GM15510 (cell line): ENCODE results near the gene NF1.

ENCODE experiments used
- POLR2A ChIP-seq: IDR thresholded peaks from 3 replicates; pipeline ENCODE4 v1.6.1; 2011; ENCODE audit warnings: borderline replicate concordance; ENCODE audit not compliant: insufficient read length; ENCODE audit errors: extremely low read depth

NF1 gene

DNA sequence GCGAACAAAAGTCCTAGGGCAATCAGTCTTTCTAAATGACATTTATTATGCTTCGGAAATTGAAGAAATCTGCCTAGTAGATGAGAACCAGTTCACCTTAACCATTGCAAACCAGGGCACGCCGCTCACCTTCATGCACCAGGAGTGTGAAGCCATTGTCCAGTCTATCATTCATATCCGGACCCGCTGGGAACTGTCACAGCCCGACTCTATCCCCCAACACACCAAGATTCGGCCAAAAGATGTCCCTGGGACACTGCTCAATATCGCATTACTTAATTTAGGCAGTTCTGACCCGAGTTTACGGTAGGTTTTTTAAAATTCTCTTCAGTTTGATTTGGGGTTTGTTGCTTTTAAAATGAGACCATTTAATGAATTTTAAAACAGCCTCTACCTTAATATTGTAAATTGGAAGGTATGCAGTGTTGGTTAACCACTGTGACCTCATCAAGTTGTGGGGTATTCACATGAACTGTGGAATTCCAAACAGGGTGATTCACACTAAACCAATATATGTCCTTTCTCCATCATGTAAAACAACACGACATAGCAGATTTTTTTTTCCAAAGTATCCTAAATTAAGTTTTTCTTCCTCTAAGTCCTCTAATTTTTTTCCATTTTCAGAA, 232.9 kb downstream of the NF1 start:
- no peak for TF ChIP-seq POLR2A

DNA sequence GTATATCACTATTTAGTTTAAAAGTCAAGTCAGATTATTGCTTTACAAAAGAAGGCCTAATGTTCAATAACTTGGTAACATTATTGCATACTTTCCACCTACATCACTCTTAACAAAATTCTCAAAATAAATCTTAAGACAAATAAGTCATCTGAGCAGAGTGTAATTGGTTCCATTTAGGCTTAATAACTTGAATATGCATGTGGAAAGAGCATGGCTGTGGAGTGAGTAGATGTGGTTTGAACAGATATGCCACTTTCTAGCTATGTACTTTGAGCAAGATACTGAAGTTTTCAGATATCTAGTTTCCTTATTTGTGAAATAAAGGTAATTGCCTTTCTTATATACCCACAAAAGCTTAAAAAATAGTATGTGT, 233.4 kb downstream of the NF1 start:
- no peak for TF ChIP-seq POLR2A

DNA sequence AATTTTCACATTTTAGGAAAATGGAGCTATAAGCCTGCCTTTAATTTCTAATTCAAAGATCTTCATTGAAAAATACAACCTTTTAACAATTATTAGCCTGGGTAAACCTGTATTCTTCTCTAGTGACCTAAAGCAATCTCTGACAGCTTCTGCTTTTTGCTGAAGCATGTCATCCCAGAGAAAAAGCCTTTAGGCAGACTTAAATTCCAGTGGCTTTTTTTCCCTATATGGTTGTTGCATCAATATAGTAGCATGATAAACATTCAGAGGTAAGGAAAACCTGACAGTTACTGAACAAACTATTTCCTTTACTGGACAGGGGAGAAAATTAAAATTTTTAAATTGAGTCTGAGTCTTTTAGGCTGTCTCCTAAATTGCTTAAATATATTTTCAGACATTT, 234.4 kb downstream of the NF1 start:
- TF ChIP-seq POLR2A, result no peak

DNA sequence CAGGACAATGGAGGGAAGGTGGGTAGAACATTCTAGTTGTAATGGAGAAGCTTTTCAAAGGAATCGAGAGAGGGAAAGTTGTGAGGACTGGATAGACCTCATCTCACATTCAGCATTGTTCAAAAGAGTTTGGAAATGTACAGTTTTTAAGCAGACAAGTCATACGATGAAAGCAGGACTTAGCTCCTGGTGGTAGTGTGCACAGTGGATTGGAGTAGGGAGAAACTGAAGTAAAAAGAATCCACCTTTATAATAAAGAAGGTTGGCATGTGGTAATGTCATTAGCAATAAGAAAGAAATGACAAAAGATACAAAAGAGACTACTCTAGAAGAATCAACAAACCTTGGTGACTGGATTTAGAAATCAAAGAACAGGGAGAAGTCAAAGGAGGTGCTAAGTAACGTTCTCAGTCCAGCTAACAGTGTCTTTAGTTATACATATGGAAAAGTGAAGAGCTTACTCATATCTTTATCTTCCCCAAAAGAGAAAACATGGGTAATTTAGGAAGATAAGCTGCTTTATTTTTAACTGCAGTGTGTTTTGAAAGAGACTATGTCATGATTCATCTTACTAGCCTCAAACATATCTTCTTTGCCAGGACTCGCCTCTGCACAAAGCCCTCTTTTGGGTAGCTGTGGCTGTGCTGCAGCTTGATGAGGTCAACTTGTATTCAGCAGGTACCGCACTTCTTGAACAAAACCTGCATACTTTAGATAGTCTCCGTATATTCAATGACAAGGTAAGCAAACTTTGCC, 245.3 kb downstream of the NF1 start:
- no peak for TF ChIP-seq POLR2A

DNA sequence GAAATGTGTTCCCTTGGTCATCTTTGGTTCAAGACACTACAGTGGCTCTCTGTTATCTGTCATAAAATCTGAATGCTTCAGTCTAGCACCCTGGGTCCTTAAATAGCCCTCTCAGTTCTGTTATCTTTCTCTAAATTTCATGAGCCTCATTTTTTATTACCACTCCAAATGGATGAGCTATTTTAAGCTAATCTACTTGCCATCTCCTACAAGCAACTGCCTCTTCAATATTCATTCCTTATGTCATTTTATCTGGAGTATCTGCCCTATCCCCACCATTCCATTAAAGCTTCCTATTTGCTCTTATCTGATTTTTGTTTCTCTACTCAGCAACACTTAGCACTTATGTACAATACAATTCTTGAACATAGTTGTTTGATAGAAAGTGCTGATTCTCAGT, 254.7 kb downstream of the NF1 start:
- TF ChIP-seq POLR2A, result no peak

DNA sequence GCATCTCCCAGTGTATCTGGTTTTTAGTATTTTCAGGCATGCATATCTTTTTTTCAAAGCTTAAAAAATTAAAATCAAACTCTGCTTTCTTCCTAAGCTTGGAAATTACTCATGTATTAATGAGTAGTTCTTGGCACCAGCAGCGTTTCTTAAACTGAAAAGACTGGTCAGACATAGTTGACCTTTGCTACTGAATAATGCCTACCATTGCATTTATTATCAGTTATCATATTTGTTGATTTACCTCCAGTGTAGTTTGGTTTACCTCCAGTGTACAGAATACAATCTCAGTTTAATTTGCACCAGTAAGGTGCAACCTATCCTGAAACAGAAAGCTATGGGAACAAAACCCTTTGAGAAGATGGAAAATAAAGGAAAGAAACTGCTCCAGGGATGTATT, 261.2 kb downstream of the NF1 start:
- no peak for TF ChIP-seq POLR2A

DNA sequence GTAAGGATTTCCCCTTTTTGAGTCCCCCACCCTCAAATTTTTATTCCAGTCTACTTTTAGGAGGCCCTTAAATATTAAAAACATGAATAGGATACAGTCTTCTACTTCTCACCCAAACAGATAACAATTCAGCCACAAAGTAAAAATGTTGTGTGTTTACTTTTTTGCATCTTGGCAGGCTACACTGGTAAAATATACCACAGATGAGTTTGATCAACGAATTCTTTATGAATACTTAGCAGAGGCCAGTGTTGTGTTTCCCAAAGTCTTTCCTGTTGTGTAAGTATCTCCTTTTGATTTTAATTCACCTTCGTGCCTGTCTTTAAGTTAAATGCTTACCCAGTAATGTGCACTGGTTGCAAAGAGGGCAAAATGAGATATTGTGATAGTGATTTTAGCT, 262.3 kb downstream of the NF1 start:
- no peak for TF ChIP-seq POLR2A

DNA sequence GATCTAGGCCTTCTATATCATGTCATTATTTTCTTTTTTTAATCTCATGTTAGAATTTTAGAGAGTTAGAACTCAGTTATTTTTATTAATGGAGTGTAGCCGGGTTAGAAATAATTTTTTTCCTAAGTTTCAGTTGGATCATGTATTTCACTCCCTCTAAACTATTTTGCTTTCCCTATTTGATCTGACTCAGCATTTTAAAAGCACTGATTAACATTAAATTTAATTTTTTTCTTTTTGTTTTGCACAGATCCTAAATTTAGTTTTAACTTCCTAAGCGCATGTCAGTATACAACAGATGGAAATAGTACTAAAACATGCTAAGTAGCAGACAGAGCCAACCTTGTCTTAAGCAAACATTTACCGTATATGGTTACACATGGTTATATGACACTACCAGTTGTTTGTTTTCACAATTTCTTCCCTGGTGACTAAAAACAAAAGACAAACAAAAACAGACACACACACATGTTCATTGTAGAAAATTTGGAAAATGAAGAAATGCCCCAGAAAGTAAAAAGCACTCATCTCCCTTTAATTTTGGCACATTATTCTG, 263.1 kb downstream of the NF1 start:
- TF ChIP-seq POLR2A, result no peak

DNA sequence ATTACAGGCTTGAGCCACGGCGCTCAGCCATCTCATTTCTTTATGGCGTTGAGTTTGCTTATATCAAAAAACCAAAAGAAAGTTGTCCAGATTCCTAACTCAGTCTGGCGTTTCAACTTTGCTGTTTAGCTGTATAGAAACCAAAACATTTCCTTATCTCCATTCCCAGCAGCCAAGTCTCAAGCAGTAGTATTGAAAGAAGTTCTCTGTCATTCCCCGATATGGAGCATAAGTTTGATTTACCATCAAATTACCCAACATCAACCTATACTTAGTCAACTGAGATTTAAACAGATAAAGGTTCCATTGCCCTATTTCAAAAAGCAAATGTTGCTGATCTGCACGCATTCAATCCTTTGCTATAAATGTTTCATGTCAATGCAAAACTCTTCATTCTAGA, 269.2 kb downstream of the NF1 start:
- TF ChIP-seq POLR2A, result no peak

DNA sequence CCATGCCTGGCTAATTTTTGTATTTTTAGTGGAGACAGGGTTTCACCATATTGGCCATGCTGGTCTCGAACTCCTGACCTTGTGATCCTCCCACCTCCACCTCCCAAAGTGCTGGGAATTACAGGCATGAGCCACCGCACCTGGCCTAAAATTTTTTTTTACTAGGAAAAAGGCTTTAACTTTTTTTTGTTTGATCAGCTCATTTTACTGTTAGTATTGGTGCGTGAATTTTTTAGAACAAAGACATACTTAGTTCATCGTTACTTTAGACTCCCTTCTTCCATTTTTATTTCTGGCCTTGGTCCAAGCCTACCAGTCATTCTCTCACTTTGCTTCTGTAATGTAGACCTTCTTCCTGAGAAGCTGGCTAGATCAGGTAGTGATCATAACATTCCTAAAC, 271.3 kb downstream of the NF1 start:
- TF ChIP-seq POLR2A, result no peak

DNA sequence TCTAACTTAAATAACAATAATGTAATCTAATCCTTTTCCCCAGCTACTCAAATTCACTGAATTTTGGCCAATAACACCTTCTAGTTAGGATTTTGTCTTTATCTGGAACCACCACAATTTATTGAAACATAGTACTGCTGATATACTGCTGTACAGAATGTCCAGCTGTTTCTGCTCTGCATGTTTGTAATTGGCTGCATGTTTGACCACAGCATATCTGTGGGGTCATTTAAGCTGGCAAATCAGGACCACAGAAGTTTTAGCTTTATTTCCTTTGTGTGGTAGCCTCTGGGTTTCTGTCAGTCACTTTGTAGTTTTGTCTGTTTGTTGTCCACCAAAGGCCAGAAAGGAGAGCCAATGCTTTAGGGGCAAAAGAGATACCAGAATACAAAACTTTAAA, 274.5 kb downstream of the NF1 start:
- no peak for TF ChIP-seq POLR2A

DNA sequence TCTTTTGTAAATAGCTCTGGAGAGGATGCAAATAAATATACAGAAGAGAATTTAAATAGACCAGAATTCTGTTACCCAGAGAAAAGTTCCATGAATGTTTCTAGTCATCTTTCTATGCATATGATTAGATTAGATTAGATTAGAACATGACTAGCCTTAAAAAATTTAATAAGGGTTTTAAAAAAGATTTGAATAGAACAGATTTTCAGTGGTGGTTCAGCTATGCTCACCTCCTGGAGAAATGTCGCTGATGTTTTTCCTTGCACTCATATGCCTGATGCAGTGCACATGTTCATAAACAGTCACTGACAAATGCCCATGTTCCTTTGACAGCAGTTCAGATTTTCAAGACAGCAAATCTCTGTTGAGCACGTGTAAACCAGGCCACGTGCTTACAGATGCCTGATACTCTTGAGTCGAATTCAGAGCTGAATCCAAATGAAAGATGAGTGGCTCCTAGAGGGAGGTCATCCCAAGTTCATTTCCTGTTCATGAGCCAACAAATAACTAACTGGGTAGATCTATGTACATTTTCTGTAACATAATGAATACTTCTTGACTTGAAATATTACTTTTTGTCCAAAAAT, 276.8 kb downstream of the NF1 start:
- no peak for TF ChIP-seq POLR2A

DNA sequence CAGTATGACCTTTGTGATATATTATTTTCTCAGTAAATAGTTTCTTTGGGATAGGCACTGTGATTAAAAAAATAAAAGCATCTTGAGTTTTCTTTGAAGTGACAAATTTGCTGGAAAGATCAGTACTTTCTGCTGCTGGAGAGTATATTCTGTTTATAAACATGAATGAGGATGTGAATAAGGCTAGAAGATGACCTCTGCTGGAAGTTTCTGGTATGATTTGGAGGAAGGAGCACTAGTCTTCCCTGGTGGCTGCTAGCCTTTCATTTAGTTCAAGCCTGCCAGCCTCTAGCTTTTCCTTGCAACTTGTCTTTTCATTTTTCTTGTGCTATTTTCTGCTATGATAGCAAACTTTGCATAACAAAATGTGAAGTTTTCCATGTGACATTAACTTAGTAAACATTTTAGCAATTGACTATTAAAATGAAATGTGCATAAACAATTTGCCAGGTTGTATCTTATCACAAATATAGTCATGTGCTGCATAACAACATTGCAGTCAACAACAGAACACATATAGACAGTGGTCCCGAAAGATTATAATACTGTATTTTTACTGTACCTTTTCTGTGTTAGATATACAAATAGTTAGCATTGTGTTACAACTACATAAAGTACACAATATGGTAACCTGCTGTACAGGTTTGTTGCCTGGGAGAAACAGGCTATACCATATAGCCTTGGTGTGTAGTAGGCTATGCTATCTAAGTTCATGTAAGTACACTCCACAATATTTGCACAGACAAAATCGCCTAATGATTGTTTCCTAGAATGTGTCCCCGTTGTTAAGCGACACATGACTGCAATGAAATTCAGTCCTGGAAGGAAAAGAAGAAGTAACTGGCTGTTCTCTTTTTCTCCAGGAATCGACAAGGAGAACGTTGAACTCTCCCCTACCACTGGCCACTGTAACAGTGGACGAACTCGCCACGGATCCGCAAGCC, 278.6 kb downstream of the NF1 start:
- no peak for TF ChIP-seq POLR2A

DNA sequence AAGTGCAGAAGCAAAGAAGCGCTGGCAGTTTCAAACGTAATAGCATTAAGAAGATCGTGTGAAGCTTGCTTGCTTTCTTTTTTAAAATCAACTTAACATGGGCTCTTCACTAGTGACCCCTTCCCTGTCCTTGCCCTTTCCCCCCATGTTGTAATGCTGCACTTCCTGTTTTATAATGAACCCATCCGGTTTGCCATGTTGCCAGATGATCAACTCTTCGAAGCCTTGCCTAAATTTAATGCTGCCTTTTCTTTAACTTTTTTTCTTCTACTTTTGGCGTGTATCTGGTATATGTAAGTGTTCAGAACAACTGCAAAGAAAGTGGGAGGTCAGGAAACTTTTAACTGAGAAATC, 279.3 kb downstream of the NF1 start:
- no peak for TF ChIP-seq POLR2A

DNA sequence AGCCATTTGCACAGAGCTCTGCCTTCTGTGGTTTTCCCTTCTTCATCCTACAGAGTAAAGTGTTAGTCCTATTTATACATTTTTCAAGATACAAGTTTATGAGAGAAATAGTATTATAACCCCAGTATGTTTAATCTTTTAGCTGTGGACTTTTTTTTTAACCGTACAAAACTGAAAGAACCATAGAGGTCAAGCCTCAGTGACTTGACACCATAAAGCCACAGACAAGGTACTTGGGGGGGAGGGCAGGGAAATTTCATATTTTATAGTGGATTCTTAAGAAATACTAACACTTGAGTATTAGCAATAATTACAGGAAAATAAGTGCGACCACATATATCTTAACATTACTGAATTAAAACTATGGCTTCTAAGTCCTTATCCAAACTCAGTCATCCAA, 279.7 kb downstream of the NF1 start:
- TF ChIP-seq POLR2A, result no peak
